B cell (primary cell): ENCODE data around the gene RAB3C. TPM values are rescaled to one million over a fixed set of nuclear protein-coding genes. Genes with fewer than 3 reads are reported as not detected.
"Not testable (repeated sequence)": the region's sequence is repeated elsewhere in the genome, so short reads cannot be mapped to it uniquely, and the experiment has no call there.

Experiments
- ATAC-seq: fragments of 200-7000 bp; cut with Tn5 transposase; one replicate; pipeline ENCODE4 v1.10.0; 2021; ENCODE audit warnings: low read depth, mild to moderate bottlenecking, moderate number of reproducible peaks, moderate library complexity
- CTCF ChIA-PET: fragments of 350-600 bp; sonication (Branson Sonifier 250); formaldehyde crosslinking; loops from one replicate; lab custom pipeline; 2021; ENCODE audit warnings: antibody characterized with exemption, inconsistent platforms; lab: Charles Lee
- POLR2A ChIA-PET: fragments of 350-600 bp; sonication (Branson Sonifier 250); formaldehyde crosslinking; loops from one replicate; lab custom pipeline; 2021; ENCODE audit warnings: antibody characterized with exemption; lab: Charles Lee
- DNase-seq: peaks from one replicate; pipeline ENCODE4 v3.0.0; 2013
- H2AFZ ChIP-seq: 2 replicates; pipeline ENCODE4 v1.6.1; 2012; ENCODE audit warnings: mild to moderate bottlenecking, low read depth, low read length; ENCODE audit not compliant: insufficient read depth, poor library complexity, severe bottlenecking
- H3K27ac ChIP-seq, 2 donors: 1 replicate in 1 of 2; 2 replicates in 1 of 2; pipeline ENCODE4 v1.5.1; 2012 to 2013; ENCODE audit warnings: low read length in 2 of 2, mild to moderate bottlenecking in 2 of 2, moderate library complexity in 1 of 2
- H3K27me3 ChIP-seq, 4 experiments: fragments of 200-600 bp in 1 of 4; sonication (generic) in 1 of 4; replicated peaks in 1 of 4; 1 replicate in 2 of 4; 2 replicates in 2 of 4; pipeline versions ENCODE4 v1.6.1 to v1.7.0; 2013 to 2016; ENCODE audit warnings: low read length in 3 of 4, mild to moderate bottlenecking in 2 of 4, mixed read lengths in 1 of 4, moderate library complexity in 1 of 4; ENCODE audit not compliant: insufficient read depth in 4 of 4, control insufficient read depth in 3 of 4; ENCODE audit errors: control extremely low read depth in 1 of 4
- H3K36me3 ChIP-seq, 2 experiments: replicated peaks in 1 of 2; 1 replicate in 1 of 2; 2 replicates in 1 of 2; pipeline versions ENCODE4 v1.6.1 to v1.7.1; 2013; ENCODE audit warnings: low read length in 1 of 2; ENCODE audit not compliant: insufficient read depth in 2 of 2, control insufficient read depth in 1 of 2; ENCODE audit errors: control extremely low read depth in 1 of 2, extremely low read depth in 1 of 2
- H3K4me1 ChIP-seq, 2 donors: fragments of 200-600 bp in 1 of 2; sonication (generic) in 1 of 2; 1 replicate in 1 of 2; 2 replicates in 1 of 2; pipeline versions ENCODE4 v1.5.1 to v1.6.1; 2013 to 2017; ENCODE audit warnings: low read length in 2 of 2; ENCODE audit not compliant: control insufficient read depth in 2 of 2, insufficient read depth in 2 of 2
- H3K4me2 ChIP-seq: replicated peaks from 2 replicates; pipeline ENCODE3; 2012; ENCODE audit warnings: mild to moderate bottlenecking, low read depth, low read length; ENCODE audit not compliant: poor library complexity, severe bottlenecking
- H3K4me3 ChIP-seq, 5 experiments: fragments of 200-600 bp in 1 of 5; sonication (generic) in 1 of 5; 1 replicate in 3 of 5; 2 replicates in 2 of 5; pipeline versions ENCODE4 v1.5.1 to v1.7.0; 2011 to 2016; ENCODE audit warnings: low read length in 4 of 5, mild to moderate bottlenecking in 4 of 5, low read depth in 2 of 5, control low read depth in 1 of 5, moderate library complexity in 1 of 5; ENCODE audit not compliant: insufficient read depth in 1 of 5; ENCODE audit errors: control extremely low read depth in 1 of 5, extremely low read depth in 1 of 5
- H3K79me2 ChIP-seq: fragments of 200-600 bp; sonication (generic); one replicate; pipeline ENCODE4 v1.6.0; 2016; ENCODE audit warnings: low read length; ENCODE audit not compliant: control insufficient read depth, insufficient read depth
- H3K9ac ChIP-seq: fragments of 200-600 bp; sonication (generic); 2 replicates; pipeline ENCODE4 v1.6.1; 2017; ENCODE audit warnings: mild to moderate bottlenecking, low read length, moderate library complexity
- H3K9me3 ChIP-seq, 3 donors: one replicate each; pipeline versions ENCODE4 v1.6.1 to v1.7.1; 2013; ENCODE audit warnings: low read length in 2 of 3; ENCODE audit not compliant: control insufficient read depth in 2 of 3, insufficient read depth in 1 of 3; ENCODE audit errors: control extremely low read depth in 1 of 3
- H4K20me1 ChIP-seq: 2 replicates; pipeline ENCODE4 v1.6.0; 2012; ENCODE audit warnings: mild to moderate bottlenecking, low read length; ENCODE audit not compliant: insufficient read depth, control insufficient read depth, poor library complexity, severe bottlenecking
- H3K27ac Mint-ChIP-seq: one replicate; pipeline ENCODE4 v1.8.0; 2021; ENCODE audit warnings: mixed read lengths
- H3K27me3 Mint-ChIP-seq: one replicate; pipeline ENCODE4 v1.8.0; 2021; ENCODE audit warnings: mixed read lengths
- H3K4me1 Mint-ChIP-seq: one replicate; pipeline ENCODE4 v1.8.0; 2021; ENCODE audit warnings: mixed read lengths
- H3K4me3 Mint-ChIP-seq: one replicate; pipeline ENCODE4 v1.8.0; 2021; ENCODE audit warnings: mixed read lengths
- H3K9me3 Mint-ChIP-seq: one replicate; pipeline ENCODE4 v1.8.0; 2022; ENCODE audit warnings: mixed read lengths; ENCODE audit not compliant: insufficient read depth
- CTCF ChIP-seq: fragments of 200-600 bp; IDR thresholded peaks from one replicate; pipeline ENCODE4 v1.8.0; 2022; ENCODE audit warnings: antibody characterized with exemption, mild to moderate bottlenecking
- EZH2 ChIP-seq: IDR thresholded peaks from 2 replicates; pipeline ENCODE4 v1.6.1; 2012; ENCODE audit warnings: borderline replicate concordance, low read depth, mild to moderate bottlenecking, moderate library complexity, low read length; ENCODE audit not compliant: insufficient read depth, poor library complexity, severe bottlenecking
- WGBS: methylation state at CpG from one replicate; pipeline ENCODE4 v1.1.5; 2013; ENCODE audit warnings: missing lambda C conversion rate; ENCODE audit not compliant: insufficient coverage; 5-methylcytosine and 5-hydroxymethylcytosine counted together
- intact Hi-C: fragments of 100-400 bp; cut with micrococcal nuclease; formaldehyde crosslinking; loops from one replicate; pipeline ENCODE4 v1.10.0; 2022
- polyA plus RNA-seq: library from polyadenylated mRNA; depleted of rRNA; stranded (reverse); fragments of >200 nt; gene quantifications from 2 replicates; pipeline ENCODE4 v1.2.3, GENCODE V29; 2012
- total RNA-seq, 2 donors: library from RNA; stranded (reverse); fragments of 120-200 nt in 1 of 2; gene quantifications; 1 replicate in 1 of 2; 2 replicates in 1 of 2; pipeline versions ENCODE4 v1.2.3 to v1.2.4, GENCODE V29; 2013 to 2022

Gene RAB3C
- total and polyA plus RNA-seq, 2 donors (not counting 1 experiment from before 2014, with no cell fraction given) = 0.20 to 0.58 TPM

GRCh38 chr5:58551492-58551891 lies 31.4 kb upstream of the RAB3C start:
- WGBS = no CpG with 5 or more reads among the region's 1 CpG
- Mint-ChIP-seq H3K4me1 (peaks cover 3% of the 10 kb centered on the region), H3K27ac (no peak overlapping the region), H3K27me3 (no peaks in the 10 kb centered on the region), H3K4me3 (no peak overlapping the region), H3K9me3 (no peaks in the 10 kb centered on the region)
- Histone ChIP-seq H3K36me3 (no peaks in the 10 kb centered on the region), H3K9ac (no peak overlapping the region), H3K27ac (no peak overlapping the region), H3K9me3 (peaks cover 0 to 3% (median 0%) of the 10 kb centered on the region in 3 donors), H3K27me3 (no peaks in the 10 kb centered on the region), H3K79me2 (no peaks in the 10 kb centered on the region), H2AFZ (no peak overlapping the region), H3K4me2 (no peak overlapping the region), H3K4me1 (peaks cover 1 to 2% of the 10 kb centered on the region in 2 donors), H3K4me3 (no peak overlapping the region), H4K20me1 (no peaks in the 10 kb centered on the region)
- no peak for ATAC-seq
- TF ChIP-seq EZH2 (no peak), CTCF (no peak)
- intact Hi-C loops = no loop called here
- CTCF ChIA-PET = interaction anchor here (0.7 kb wide), 1 partner anchor 91 kb away, joined by 3 read pairs; no protein-coding TSS in a partner anchor
- POLR2A ChIA-PET = no interaction called here
- no peak for DNase-seq

- H3K4me2 ChIP-seq, intact Hi-C loops, H3K4me1 ChIP-seq, H3K4me1 Mint-ChIP-seq, H3K9me3 ChIP-seq, POLR2A ChIA-PET, H3K36me3 ChIP-seq, H3K27me3 Mint-ChIP-seq, H3K4me3 ChIP-seq, H2AFZ ChIP-seq, H4K20me1 ChIP-seq, H3K27ac Mint-ChIP-seq, DNase-seq, H3K9me3 Mint-ChIP-seq, H3K27ac ChIP-seq, H3K9ac ChIP-seq, H3K4me3 Mint-ChIP-seq, ATAC-seq, H3K79me2 ChIP-seq, H3K27me3 ChIP-seq: not testable (repeated sequence)
- 94% methylated on average over 18 of the region's 32 CpGs for WGBS
- CTCF ChIA-PET = interaction anchor here (1.0 kb wide), 1 partner anchor 11 kb away, joined by 4 read pairs; no protein-coding TSS in a partner anchor
These were observed 25.1 kb upstream of the RAB3C start for GRCh38 chr5:58557665-58558338.

GRCh38 chr5:58563016-58563700 lies 19.7 kb upstream of the RAB3C start:
- H3K79me2 ChIP-seq, H3K4me3 Mint-ChIP-seq, ATAC-seq, H3K4me1 ChIP-seq, POLR2A ChIA-PET, DNase-seq, H2AFZ ChIP-seq, H3K4me3 ChIP-seq, H4K20me1 ChIP-seq, H3K27ac ChIP-seq, CTCF ChIA-PET, H3K9ac ChIP-seq, H3K27ac Mint-ChIP-seq, H3K27me3 ChIP-seq, H3K9me3 Mint-ChIP-seq, intact Hi-C loops, H3K4me2 ChIP-seq, H3K36me3 ChIP-seq, H3K4me1 Mint-ChIP-seq, H3K27me3 Mint-ChIP-seq: not testable (repeated sequence)
- WGBS = 96% methylated on average over 20 of the region's 33 CpGs
- H3K9me3 ChIP-seq = peaks cover 0 to 12% (median 0%) of the 10 kb centered on the region in 3 donors
